ENCODE measurements around the gene SAC3D1. TPM values are rescaled to one million over a fixed set of nuclear protein-coding genes. Genes with fewer than 3 reads are reported as not detected.

Gene SAC3D1
- total and polyA plus RNA-seq, 9 of the 15 experiments (the other 6 are each of a cell fraction or from before 2014, with no cell fraction given), result 0.20 to 35.2 (median 5.8) TPM

DNA sequence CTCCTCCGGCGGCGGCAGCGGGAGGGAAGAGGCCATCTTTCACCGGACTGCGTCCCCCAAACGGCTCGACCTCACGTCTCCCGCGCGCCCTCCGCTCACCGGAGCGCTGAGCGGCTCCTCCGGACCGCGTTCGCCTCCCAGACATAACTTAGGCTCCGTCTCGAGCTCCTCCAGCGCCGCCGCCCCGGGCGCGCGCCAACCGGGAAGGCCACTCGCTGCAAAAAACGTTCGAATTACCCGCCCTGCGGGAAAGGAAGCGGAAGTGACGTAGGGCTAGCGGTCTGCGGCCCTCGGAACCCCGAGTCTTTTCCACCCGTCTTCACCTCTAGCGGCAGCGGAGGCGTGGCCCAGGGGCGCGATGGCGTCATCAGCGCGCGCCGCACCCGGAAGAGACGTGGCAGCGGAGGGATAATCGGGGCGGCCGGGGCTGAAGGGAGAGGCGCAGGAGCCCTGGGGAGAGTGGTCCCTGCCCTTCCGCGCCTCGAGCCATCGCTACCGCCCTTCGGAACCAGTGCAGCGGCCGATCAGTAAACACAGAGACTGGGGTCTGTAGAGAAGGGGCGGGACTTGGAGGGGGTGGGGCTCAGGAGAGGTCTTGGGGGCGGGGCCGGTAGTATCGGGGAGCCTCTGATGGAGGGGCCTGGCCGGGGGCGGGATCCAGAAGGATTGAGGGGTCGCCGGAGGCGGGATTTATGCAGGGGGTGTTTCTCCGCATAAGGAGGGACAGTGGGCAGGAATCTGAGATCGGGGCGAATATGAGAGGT, 43.0 kb downstream of the SAC3D1 start, which contains the start of the genes CDCA5 and ZFPL1 (continued):
- TF ChIP-seq ZBTB2 (IDR thresholded peaks at IDR 0.05) (0 out of 2 replicates have a peak, but pooled peaks have one; percentile 18), ATF4 (CRISPR knock-in tag; IDR thresholded peaks at IDR 0.05) (no peak), CBFB (CRISPR knock-in tag; IDR thresholded peaks at IDR 0.05) (peak; percentile 71; the same call in 1 of the 2 replicates), KDM2B (CRISPR knock-in tag; IDR thresholded peaks at IDR 0.05) (no peak), CBX5 (IDR thresholded peaks at IDR 0.05; ENCODE audit: borderline replicate concordance, low read depth) (no peak), CREB5 (CRISPR knock-in tag; IDR thresholded peaks at IDR 0.05) (no peak), CHD2 (IDR thresholded peaks at IDR 0.05; ENCODE audit: low read depth, low read length) (peak; percentile 52), ZNF217 (CRISPR knock-in tag; IDR thresholded peaks at IDR 0.05) (no peak), NCOA6 (IDR thresholded peaks at IDR 0.05) (no peak), FUS (optimal IDR thresholded peaks at IDR 0.05; ENCODE audit: low read depth, low read length) (no peak), BDP1 (IDR thresholded peaks at IDR 0.05; ENCODE audit: insufficient read depth, insufficient read length) (no peak), ETV1 (tag; conservative IDR thresholded peaks at IDR 0.05; ENCODE audit: low read depth) (peak; percentile 86), ZNF124 (CRISPR knock-in tag; IDR thresholded peaks at IDR 0.05) (no peak), U2AF2 (optimal IDR thresholded peaks at IDR 0.05; ENCODE audit: low read depth, low read length) (no peak), ZNF280B (CRISPR knock-in tag; IDR thresholded peaks at IDR 0.05) (no peak), ZKSCAN1 (IDR thresholded peaks at IDR 0.05; ENCODE audit: low read depth, low read length) (0 out of 2 replicates have a peak, but pooled peaks have one; percentile 37), ZNF583 (CRISPR knock-in tag; IDR thresholded peaks at IDR 0.05) (peak; percentile 41; the same call in 1 of the 2 replicates), ZNF561 (CRISPR knock-in tag; conservative IDR thresholded peaks at IDR 0.05) (no peak)
- TF ChIP-seq, protein P1, sequence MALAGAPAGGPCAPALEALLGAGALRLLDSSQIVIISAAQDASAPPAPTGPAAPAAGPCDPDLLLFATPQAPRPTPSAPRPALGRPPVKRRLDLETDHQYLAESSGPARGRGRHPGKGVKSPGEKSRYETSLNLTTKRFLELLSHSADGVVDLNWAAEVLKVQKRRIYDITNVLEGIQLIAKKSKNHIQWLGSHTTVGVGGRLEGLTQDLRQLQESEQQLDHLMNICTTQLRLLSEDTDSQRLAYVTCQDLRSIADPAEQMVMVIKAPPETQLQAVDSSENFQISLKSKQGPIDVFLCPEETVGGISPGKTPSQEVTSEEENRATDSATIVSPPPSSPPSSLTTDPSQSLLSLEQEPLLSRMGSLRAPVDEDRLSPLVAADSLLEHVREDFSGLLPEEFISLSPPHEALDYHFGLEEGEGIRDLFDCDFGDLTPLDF (CRISPR knock-in tag; IDR thresholded peaks at IDR 0.05), result peak; percentile 92
- TF ChIP-seq, protein P2, sequence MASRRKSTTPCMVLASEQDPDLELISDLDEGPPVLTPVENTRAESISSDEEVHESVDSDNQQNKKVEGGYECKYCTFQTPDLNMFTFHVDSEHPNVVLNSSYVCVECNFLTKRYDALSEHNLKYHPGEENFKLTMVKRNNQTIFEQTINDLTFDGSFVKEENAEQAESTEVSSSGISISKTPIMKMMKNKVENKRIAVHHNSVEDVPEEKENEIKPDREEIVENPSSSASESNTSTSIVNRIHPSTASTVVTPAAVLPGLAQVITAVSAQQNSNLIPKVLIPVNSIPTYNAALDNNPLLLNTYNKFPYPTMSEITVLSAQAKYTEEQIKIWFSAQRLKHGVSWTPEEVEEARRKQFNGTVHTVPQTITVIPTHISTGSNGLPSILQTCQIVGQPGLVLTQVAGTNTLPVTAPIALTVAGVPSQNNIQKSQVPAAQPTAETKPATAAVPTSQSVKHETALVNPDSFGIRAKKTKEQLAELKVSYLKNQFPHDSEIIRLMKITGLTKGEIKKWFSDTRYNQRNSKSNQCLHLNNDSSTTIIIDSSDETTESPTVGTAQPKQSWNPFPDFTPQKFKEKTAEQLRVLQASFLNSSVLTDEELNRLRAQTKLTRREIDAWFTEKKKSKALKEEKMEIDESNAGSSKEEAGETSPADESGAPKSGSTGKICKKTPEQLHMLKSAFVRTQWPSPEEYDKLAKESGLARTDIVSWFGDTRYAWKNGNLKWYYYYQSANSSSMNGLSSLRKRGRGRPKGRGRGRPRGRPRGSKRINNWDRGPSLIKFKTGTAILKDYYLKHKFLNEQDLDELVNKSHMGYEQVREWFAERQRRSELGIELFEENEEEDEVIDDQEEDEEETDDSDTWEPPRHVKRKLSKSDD (conservative IDR thresholded peaks at IDR 0.05; ENCODE audit: low read length), result no peak; the same call in 1 of the 2 replicates
